K562 (cell line): ENCODE results near the gene RAB25. TPM values are rescaled to one million over a fixed set of nuclear protein-coding genes. Genes with fewer than 3 reads are reported as not detected.

Experiments used
- ATAC-seq: fragments of 200-7000 bp; cut with Tn5 transposase; 3 replicates; pipeline ENCODE4 v1.9.1; 2020; ENCODE audit warnings: moderate library complexity
- BruUV-seq: library from RNA; stranded (reverse); fragments of 400-500 nt; replicated peaks from 2 replicates; lab custom pipeline; 2021; lab: Mats Ljungman, UMichigan
- CTCF ChIA-PET: fragments of 300-600 bp; formaldehyde crosslinking; extraction: SDS; loops from one replicate; lab custom pipeline; 2021; ENCODE audit warnings: low intra/inter-chr PET ratio; lab: Yijun Ruan, JAX
- POLR2A ChIA-PET: fragments of 300-600, 350-650 bp; sonication (Branson Sonifier 250); formaldehyde crosslinking; extraction: SDS; loops from one replicate; lab custom pipeline; 2021; ENCODE audit warnings: antibody characterized with exemption, inconsistent platforms; lab: Yijun Ruan, JAX
- DNase-seq, 4 experiments: peaks; one replicate each; pipeline versions ENCODE4 v3.0.0 to v3.0.0-alpha.2; 2011 to 2018; ENCODE audit warnings: low spot score in 3 of 4, mixed read lengths in 3 of 4; ENCODE audit errors: extremely low read depth in 1 of 4
- FAIRE-seq: peaks from 2 replicates; lab custom pipeline; 2011; peaks lifted over from hg19 to GRCh38; lab: Jason Lieb, UNC
- H2AFZ ChIP-seq: 2 replicates; pipeline ENCODE4 v1.6.0; 2011; ENCODE audit warnings: low read depth, low read length, control low read depth, inconsistent platforms
- H3K27ac ChIP-seq: fragments of 200-600 bp; 3 replicates; pipeline ENCODE4 v1.8.0; 2011; ENCODE audit warnings: low read depth, mild to moderate bottlenecking, control low read depth, inconsistent platforms, low read length, moderate library complexity, mixed read lengths; ENCODE audit errors: extremely low read depth
- H3K27me3 ChIP-seq, 2 experiments: fragments of 300-600 bp in 1 of 2; 2 replicates in 1 of 2; 3 replicates in 1 of 2; pipeline versions ENCODE4 v1.6.0 to v1.8.0; 2011; ENCODE audit warnings: inconsistent platforms in 2 of 2, low read length in 2 of 2, mild to moderate bottlenecking in 1 of 2, mixed read lengths in 1 of 2, moderate library complexity in 1 of 2; ENCODE audit not compliant: control insufficient read depth in 2 of 2, insufficient read depth in 2 of 2
- H3K36me3 ChIP-seq: fragments of 300-600 bp; 3 replicates; pipeline ENCODE4 v1.8.0; 2011; ENCODE audit warnings: mild to moderate bottlenecking, low read length, inconsistent platforms; ENCODE audit not compliant: control insufficient read depth, insufficient read depth
- H3K4me1 ChIP-seq, 2 experiments: fragments of 200-600 bp in 1 of 2; replicated peaks in 1 of 2; 2 replicates in 1 of 2; 3 replicates in 1 of 2; pipeline versions ENCODE4 v1.5.1 to v1.8.0; 2011; ENCODE audit warnings: inconsistent platforms in 2 of 2, low read length in 2 of 2, mild to moderate bottlenecking in 1 of 2, mixed read lengths in 1 of 2, moderate library complexity in 1 of 2; ENCODE audit not compliant: control insufficient read depth in 2 of 2, insufficient read depth in 2 of 2
- H3K4me2 ChIP-seq: 2 replicates; pipeline ENCODE4 v1.6.1; 2011; ENCODE audit warnings: low read length, control low read depth, inconsistent platforms, mixed read lengths; ENCODE audit not compliant: insufficient read depth
- H3K4me3 ChIP-seq: fragments of 200-600 bp; sonication (generic), shearing (Covaris generic); 2 replicates; pipeline ENCODE4 v1.5.1; 2016; ENCODE audit warnings: control low read depth, inconsistent platforms
- H3K79me2 ChIP-seq: fragments of 200-600 bp; 3 replicates; pipeline ENCODE4 v1.8.0; 2011; ENCODE audit warnings: low read length, inconsistent platforms; ENCODE audit not compliant: control insufficient read depth, insufficient read depth
- H3K9ac ChIP-seq, 2 experiments: 2 replicates each; pipeline versions ENCODE4 v1.6.0 to v1.6.1; 2011; ENCODE audit warnings: low read depth in 2 of 2, low read length in 2 of 2, control low read depth in 1 of 2, inconsistent platforms in 1 of 2, mild to moderate bottlenecking in 1 of 2, mixed read lengths in 1 of 2; ENCODE audit not compliant: insufficient read depth in 1 of 2
- H3K9me1 ChIP-seq: one replicate; pipeline ENCODE4 v1.6.0; 2011; ENCODE audit warnings: inconsistent platforms, mild to moderate bottlenecking, low read length, moderate library complexity; ENCODE audit not compliant: control insufficient read depth, insufficient read depth
- H3K9me3 ChIP-seq: replicated peaks from 2 replicates; pipeline ENCODE4 v1.5.1; 2011; ENCODE audit warnings: low read depth, low read length, inconsistent platforms; ENCODE audit not compliant: control insufficient read depth, insufficient read depth
- H4K20me1 ChIP-seq: replicated peaks from 2 replicates; pipeline ENCODE4 v1.6.1; 2011; ENCODE audit warnings: low read length, inconsistent platforms, mixed read lengths; ENCODE audit not compliant: control insufficient read depth, insufficient read depth
- MAFG ChIP-seq: fragments of 450-650 bp; conservative IDR thresholded peaks from 2 replicates; pipeline ENCODE4 v1.6.1; 2016; ENCODE audit warnings: missing genetic modification characterization, missing compliant biosample characterization
- MYNN ChIP-seq, 2 experiments: sonication (generic); formaldehyde crosslinking in 1 of 2; IDR thresholded peaks; 2 replicates each; pipeline versions ENCODE4 v1.5.0 to v1.6.1; 2016 to 2020; ENCODE audit warnings: antibody characterized with exemption in 1 of 2, missing genetic modification reagents in 1 of 2
- POU5F1 ChIP-seq: fragments of 150-350 bp; IDR thresholded peaks from 2 replicates; pipeline ENCODE4 v1.6.1; 2014; ENCODE audit warnings: borderline replicate concordance, low read length, low read depth, mild to moderate bottlenecking; ENCODE audit not compliant: partially characterized antibody
- SRSF3 ChIP-seq: fragments of 200-400 bp; formaldehyde crosslinking; IDR thresholded peaks from 2 replicates; pipeline ENCODE4 v1.6.1; 2016; ENCODE audit warnings: mild to moderate bottlenecking, low read length, moderate library complexity; ENCODE audit not compliant: insufficient read depth
- TARDBP ChIP-seq: fragments of 450-650 bp; IDR thresholded peaks from 2 replicates; pipeline ENCODE4 v1.6.1; 2016
- ZNF165 ChIP-seq: fragments of 250-450 bp; sonication (Bioruptor Pico); IDR thresholded peaks from 2 replicates; pipeline ENCODE4 v1.4.0; 2020; ENCODE audit warnings: borderline replicate concordance
- ZNF696 ChIP-seq: fragments of 250-450 bp; sonication (Bioruptor Pico); conservative IDR thresholded peaks from 2 replicates; pipeline ENCODE4 v1.4.0; 2020; ENCODE audit warnings: mild to moderate bottlenecking, moderate library complexity
- WGBS: fragments of 100-300 bp; shearing (Covaris generic); methylation state at CpG from one replicate; pipeline ENCODE4 v1.1.6; 2016; ENCODE audit warnings: low coverage, mixed read lengths; ENCODE audit not compliant: insufficient coverage; ENCODE audit errors: missing lambda C conversion rate; 5-methylcytosine and 5-hydroxymethylcytosine counted together
- in situ Hi-C: fragments of 300-500 bp; cut with MboI; formaldehyde crosslinking; loops from 4 replicates; pipeline ENCODE4 v1.15.0; 2018; ENCODE audit warnings: inconsistent platforms, mixed read lengths
- intact Hi-C: fragments of 100-400 bp; cut with micrococcal nuclease; formaldehyde crosslinking; loops from 2 replicates; pipeline ENCODE4 v1.14.2; 2022
- polyA plus RNA-seq, 8 experiments: library from polyadenylated mRNA; depleted of rRNA in 4 of 8; stranded (reverse) in 5 of 8; unstranded in 3 of 8; fragments of >200 nt; fragmentation: Nextera tagmentation in 2 of 8; fragmentation: Illumina TruSeq in 1 of 8; extraction: Ambion mirVana in 2 of 8; extraction: Trizol in 1 of 8; gene quantifications; 2 replicates each; pipeline versions ENCODE4 v1.2.1 to v1.2.3, GENCODE V29; 2011 to 2014; ENCODE audit warnings: inconsistent platforms in 1 of 8, missing spikeins in 1 of 8
- total RNA-seq, 7 experiments: library from RNA; depleted of rRNA in 6 of 7; stranded (reverse); fragments of >200 nt in 6 of 7; fragmentation: Illumina TruSeq in 2 of 7; extraction: Trizol in 2 of 7; gene quantifications; 2 replicates each; pipeline versions ENCODE4 v1.2.1 to v1.2.3, GENCODE V29; 2011 to 2021; ENCODE audit warnings: low replicate concordance in 1 of 7
- TF ChIP-seq, protein P1 (sequence below): IDR thresholded peaks from 2 replicates; pipeline ENCODE4 v1.6.1; 2012; ENCODE audit warnings: low read depth, low read length, improper control_type of control experiment, borderline replicate concordance
- TF ChIP-seq, protein P2 (sequence below): fragments of 450-650 bp; formaldehyde crosslinking; IDR thresholded peaks from 2 replicates; pipeline ENCODE4 v1.4.0; 2020; ENCODE audit warnings: mild to moderate bottlenecking, mixed read lengths
- TF ChIP-seq, protein P3 (sequence below): sonication (generic); formaldehyde crosslinking; IDR thresholded peaks from 2 replicates; pipeline ENCODE4 v1.8.1; 2023; ENCODE audit warnings: missing genetic modification reagents, mild to moderate bottlenecking, borderline replicate concordance
- TF ChIP-seq, protein P4 (sequence below): fragments of 450-650 bp; formaldehyde crosslinking; IDR thresholded peaks from 2 replicates; pipeline ENCODE4 v1.4.0; 2022; ENCODE audit warnings: missing genetic modification characterization

RAB25 gene
- total and polyA plus RNA-seq, 9 of the 15 experiments (the other 6 are each of a cell fraction or from before 2014, with no cell fraction given) = 0.10 to 0.27 (median 0.13) TPM; not detected in 6

DNA sequence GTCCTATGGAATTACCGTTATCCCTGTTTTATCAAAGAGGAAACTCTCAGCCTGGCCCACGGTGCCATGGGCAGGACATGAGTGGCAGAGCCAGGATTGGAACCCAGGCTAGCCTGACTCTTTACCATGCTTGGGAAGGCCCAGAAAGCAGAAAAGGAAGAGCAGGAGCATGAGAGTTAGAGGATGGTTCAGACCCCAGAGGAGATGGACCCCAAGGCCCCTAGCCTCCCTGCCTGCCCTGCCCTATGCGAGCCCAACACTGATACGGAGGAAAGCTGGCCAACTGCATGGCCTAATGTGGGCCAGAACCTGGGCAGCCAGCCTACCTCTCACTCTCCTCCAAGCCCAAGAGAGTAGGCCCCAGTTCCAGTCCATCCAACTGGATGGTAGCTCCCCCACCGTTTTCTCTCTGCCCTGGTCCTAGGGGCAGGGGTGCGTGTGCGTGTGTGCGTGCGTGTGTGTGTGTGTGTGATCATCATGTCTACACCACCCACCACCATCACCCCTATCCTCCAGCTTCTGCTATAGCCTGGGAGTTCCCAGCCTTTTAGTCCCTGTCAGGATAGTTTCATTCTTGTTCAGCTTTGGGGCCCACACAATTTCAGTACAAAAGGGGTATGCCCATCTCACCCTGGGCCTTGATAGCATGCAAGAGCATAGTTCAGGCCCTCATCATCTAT is 36.7 kb downstream of the RAB25 start:
- DNase-seq = no peak
- no peak overlapping the region for H2AFZ ChIP-seq
- H3K36me3 ChIP-seq = no peaks in the 10 kb centered on the region
- intact Hi-C loops = loop anchor here (5.0 to 10.0 kb wide), 2 partner anchors 130 to 347 kb away; no protein-coding TSS in a partner anchor
- H3K9me3 ChIP-seq = no peaks in the 10 kb centered on the region
- no peak overlapping the region for H3K27ac ChIP-seq
- H3K27me3 ChIP-seq = no peaks in the 10 kb centered on the region
- in situ Hi-C loops = no loop called here
- H3K4me2 ChIP-seq = no peak overlapping the region
- ChIA-PET CTCF (interaction anchor here (0.6 to 3.4 kb wide), 4 partner anchors 33 to 847 kb away, joined by 3 to 71 read pairs (median 5); no protein-coding TSS in a partner anchor), POLR2A (interaction anchor here (0.6 to 12.5 kb wide), 8 partner anchors 8 to 147 kb away, joined by 3 to 164 read pairs (median 8); partner anchors contain the start of gene LMNA)
- no peak for FAIRE-seq
- peaks cover 0 to 11% of the 10 kb centered on the region in 2 experiments; a peak in 2 of 5 replicates for H3K4me1 ChIP-seq
- 0 out of 4 replicates have a peak overlapping the region, but pooled peaks of 1 of the 2 experiments have one; percentile 19 for H3K9ac ChIP-seq
- H3K9me1 ChIP-seq = no peaks in the 10 kb centered on the region
- H4K20me1 ChIP-seq = no peaks in the 10 kb centered on the region
- no TSS peak for BruUV-seq
- ATAC-seq = no peak
- 67% methylated on average over 9 of the region's 9 CpGs for WGBS
- no peaks in the 10 kb centered on the region for H3K79me2 ChIP-seq
- H3K4me3 ChIP-seq = no peak overlapping the region
- TF ChIP-seq, protein P1, sequence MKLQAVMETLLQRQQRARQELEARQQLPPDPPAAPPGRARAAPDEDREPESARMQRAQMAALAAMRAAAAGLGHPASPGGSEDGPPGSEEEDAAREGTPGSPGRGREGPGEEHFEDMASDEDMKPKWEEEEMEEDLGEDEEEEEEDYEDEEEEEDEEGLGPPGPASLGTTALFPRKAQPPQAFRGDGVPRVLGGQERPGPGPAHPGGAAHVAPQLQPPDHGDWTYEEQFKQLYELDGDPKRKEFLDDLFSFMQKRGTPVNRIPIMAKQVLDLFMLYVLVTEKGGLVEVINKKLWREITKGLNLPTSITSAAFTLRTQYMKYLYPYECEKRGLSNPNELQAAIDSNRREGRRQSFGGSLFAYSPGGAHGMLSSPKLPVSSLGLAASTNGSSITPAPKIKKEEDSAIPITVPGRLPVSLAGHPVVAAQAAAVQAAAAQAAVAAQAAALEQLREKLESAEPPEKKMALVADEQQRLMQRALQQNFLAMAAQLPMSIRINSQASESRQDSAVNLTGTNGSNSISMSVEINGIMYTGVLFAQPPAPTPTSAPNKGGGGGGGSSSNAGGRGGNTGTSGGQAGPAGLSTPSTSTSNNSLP = no peak
- TF ChIP-seq ZNF165 (CRISPR knock-in tag) (no peak), TARDBP (no peak), ZNF696 (CRISPR knock-in tag) (no peak), MYNN (IDR thresholded peaks at IDR 0.05) (no peak), MYNN (CRISPR knock-in tag; IDR thresholded peaks at IDR 0.05) (no peak), MAFG (tag) (no peak), SRSF3 (no peak), POU5F1 (no peak)
- TF ChIP-seq, protein P2, sequence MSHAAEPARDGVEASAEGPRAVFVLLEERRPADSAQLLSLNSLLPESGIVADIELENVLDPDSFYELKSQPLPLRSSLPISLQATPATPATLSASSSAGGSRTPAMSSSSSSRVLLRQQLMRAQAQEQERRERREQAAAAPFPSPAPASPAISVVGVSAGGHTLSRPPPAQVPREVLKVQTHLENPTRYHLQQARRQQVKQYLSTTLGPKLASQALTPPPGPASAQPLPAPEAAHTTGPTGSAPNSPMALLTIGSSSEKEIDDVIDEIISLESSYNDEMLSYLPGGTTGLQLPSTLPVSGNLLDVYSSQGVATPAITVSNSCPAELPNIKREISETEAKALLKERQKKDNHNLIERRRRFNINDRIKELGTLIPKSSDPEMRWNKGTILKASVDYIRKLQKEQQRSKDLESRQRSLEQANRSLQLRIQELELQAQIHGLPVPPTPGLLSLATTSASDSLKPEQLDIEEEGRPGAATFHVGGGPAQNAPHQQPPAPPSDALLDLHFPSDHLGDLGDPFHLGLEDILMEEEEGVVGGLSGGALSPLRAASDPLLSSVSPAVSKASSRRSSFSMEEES (CRISPR knock-in tag) = no peak
- TF ChIP-seq, protein P3, sequence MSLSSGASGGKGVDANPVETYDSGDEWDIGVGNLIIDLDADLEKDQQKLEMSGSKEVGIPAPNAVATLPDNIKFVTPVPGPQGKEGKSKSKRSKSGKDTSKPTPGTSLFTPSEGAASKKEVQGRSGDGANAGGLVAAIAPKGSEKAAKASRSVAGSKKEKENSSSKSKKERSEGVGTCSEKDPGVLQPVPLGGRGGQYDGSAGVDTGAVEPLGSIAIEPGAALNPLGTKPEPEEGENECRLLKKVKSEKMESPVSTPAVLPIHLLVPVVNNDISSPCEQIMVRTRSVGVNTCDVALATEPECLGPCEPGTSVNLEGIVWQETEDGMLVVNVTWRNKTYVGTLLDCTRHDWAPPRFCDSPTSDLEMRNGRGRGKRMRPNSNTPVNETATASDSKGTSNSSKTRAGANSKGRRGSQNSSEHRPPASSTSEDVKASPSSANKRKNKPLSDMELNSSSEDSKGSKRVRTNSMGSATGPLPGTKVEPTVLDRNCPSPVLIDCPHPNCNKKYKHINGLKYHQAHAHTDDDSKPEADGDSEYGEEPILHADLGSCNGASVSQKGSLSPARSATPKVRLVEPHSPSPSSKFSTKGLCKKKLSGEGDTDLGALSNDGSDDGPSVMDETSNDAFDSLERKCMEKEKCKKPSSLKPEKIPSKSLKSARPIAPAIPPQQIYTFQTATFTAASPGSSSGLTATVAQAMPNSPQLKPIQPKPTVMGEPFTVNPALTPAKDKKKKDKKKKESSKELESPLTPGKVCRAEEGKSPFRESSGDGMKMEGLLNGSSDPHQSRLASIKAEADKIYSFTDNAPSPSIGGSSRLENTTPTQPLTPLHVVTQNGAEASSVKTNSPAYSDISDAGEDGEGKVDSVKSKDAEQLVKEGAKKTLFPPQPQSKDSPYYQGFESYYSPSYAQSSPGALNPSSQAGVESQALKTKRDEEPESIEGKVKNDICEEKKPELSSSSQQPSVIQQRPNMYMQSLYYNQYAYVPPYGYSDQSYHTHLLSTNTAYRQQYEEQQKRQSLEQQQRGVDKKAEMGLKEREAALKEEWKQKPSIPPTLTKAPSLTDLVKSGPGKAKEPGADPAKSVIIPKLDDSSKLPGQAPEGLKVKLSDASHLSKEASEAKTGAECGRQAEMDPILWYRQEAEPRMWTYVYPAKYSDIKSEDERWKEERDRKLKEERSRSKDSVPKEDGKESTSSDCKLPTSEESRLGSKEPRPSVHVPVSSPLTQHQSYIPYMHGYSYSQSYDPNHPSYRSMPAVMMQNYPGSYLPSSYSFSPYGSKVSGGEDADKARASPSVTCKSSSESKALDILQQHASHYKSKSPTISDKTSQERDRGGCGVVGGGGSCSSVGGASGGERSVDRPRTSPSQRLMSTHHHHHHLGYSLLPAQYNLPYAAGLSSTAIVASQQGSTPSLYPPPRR (CRISPR knock-in tag) = no peak
- TF ChIP-seq, protein P4, sequence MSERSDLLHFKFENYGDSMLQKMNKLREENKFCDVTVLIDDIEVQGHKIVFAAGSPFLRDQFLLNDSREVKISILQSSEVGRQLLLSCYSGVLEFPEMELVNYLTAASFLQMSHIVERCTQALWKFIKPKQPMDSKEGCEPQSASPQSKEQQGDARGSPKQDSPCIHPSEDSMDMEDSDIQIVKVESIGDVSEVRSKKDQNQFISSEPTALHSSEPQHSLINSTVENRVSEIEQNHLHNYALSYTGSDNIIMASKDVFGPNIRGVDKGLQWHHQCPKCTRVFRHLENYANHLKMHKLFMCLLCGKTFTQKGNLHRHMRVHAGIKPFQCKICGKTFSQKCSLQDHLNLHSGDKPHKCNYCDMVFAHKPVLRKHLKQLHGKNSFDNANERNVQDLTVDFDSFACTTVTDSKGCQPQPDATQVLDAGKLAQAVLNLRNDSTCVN (CRISPR knock-in tag) = no peak
